Stomach smooth muscle (tissue), 2 donors: ENCODE results near the gene CLECL1.
"Not testable (repeated sequence)": the region's sequence is repeated elsewhere in the genome, so short reads cannot be mapped to it uniquely, and the experiment has no call there.

Experiments
- H3K27ac ChIP-seq: one replicate; pipeline ENCODE4 v1.7.0; 2013; ENCODE audit warnings: mild to moderate bottlenecking, low read length, inconsistent platforms
- H3K27me3 ChIP-seq, 2 donors: one replicate each; pipeline ENCODE4 v1.7.0; 2013; ENCODE audit warnings: low read length in 2 of 2; ENCODE audit not compliant: insufficient read depth in 2 of 2, control insufficient read depth in 1 of 2
- H3K36me3 ChIP-seq, 2 donors: one replicate each; pipeline ENCODE4 v1.7.0; 2013; ENCODE audit warnings: low read length in 2 of 2; ENCODE audit not compliant: control insufficient read depth in 2 of 2, insufficient read depth in 2 of 2
- H3K4me1 ChIP-seq: one replicate; pipeline ENCODE4 v1.7.0; 2013; ENCODE audit warnings: low read length; ENCODE audit not compliant: control insufficient read depth, insufficient read depth
- H3K4me3 ChIP-seq, 2 donors: one replicate each; pipeline ENCODE4 v1.7.0; 2013; ENCODE audit warnings: low read length in 2 of 2
- H3K9ac ChIP-seq, 2 donors: one replicate each; pipeline ENCODE4 v1.7.0; 2013; ENCODE audit warnings: low read length in 2 of 2, mild to moderate bottlenecking in 1 of 2
- H3K9me3 ChIP-seq, 2 donors: one replicate each; pipeline ENCODE4 v1.7.0; 2013; ENCODE audit warnings: low read length in 2 of 2; ENCODE audit not compliant: control insufficient read depth in 2 of 2
- donor health status: healthy.
- donor health status: Pancreatic carcinoma.

The CLECL1 gene

DNA sequence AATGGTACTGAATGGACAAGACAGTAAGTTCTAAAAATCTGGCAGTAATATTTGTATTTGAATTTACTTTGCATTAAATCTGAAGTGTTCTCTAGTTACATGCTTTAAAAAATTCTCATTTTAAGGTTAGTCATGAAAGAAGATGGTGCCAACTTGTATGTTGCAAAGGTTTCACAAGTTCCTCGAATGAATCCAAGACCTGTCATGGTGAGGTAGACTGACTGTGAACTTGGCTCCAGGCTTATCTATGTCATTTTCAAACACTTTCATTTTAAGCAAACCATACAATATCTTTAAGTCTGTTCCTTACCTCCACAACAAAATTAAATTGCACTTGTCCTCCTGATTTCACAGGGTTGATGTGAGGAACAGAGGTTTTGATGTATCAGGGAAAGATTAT is 40.0 kb downstream of the CLECL1 start:
- Histone ChIP-seq H3K9me3 (no peaks in the 10 kb centered on the region), H3K4me3 (no peak overlapping the region), H3K27ac (no peak overlapping the region), H3K4me1 (no peaks in the 10 kb centered on the region), H3K9ac (no peak overlapping the region), H3K27me3 (no peaks in the 10 kb centered on the region), H3K36me3 (peaks cover 8 to 14% of the 10 kb centered on the region in 2 donors)

DNA sequence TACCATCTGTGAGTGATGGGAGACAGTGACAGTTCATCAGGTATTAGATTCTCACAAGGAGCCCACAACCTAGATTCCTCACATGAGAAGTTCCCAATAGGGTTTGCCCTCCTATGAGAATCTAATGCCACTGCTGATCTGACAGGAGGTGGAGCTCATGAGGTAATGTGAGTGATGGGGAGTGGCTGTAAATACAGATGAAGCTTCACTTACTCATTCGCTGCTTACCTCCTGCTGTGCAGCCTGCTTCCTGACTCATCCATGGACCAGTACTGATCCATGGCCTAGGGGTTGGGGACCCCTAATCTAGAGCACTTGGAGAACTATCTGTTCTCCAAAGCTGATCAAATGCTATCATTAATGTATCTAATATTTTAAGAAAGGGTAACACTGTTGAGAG is 45.7 kb downstream of the CLECL1 start:
- no peaks in the 10 kb centered on the region for H3K4me1 ChIP-seq

DNA sequence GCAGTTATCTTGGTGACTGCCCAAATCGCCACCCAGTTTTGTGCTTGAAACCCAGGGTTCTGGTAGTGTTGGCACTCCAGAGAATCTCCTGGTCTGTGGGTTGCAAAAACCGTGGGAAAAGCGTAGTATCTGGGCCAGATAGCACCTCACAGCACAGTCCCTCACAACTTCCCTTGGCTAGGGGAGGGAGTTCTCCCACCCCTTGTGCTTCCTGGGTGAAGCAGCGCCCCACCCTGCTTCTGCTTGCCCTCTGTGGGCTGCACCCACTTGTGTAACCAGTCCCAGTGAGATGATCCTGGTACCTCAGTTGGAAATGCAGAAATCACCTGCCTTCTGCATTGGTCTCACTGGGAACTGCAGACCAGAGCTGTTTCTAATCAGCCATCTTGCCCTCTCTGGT is 47.0 kb downstream of the CLECL1 start:
- peaks cover 0 to 8% of the 10 kb centered on the region in 2 donors for H3K36me3 ChIP-seq
- H3K9ac ChIP-seq = no peak overlapping the region
- H3K27me3 ChIP-seq = no peaks in the 10 kb centered on the region
- no peaks in the 10 kb centered on the region for H3K4me1 ChIP-seq
- H3K9me3 ChIP-seq = peaks cover 0 to 6% of the 10 kb centered on the region in 2 donors
- H3K4me3 ChIP-seq = no peak overlapping the region
- H3K27ac ChIP-seq = no peak overlapping the region

More for the DNA sequence above, 45.7 kb downstream of the CLECL1 start:
- Histone ChIP-seq H3K9ac (no peak overlapping the region), H3K27me3 (no peaks in the 10 kb centered on the region), H3K36me3 (peaks cover 0 to 7% of the 10 kb centered on the region in 2 donors), H3K4me3 (no peak overlapping the region), H3K27ac (no peak overlapping the region), H3K9me3 (peaks cover 0 to 6% of the 10 kb centered on the region in 2 donors)

DNA sequence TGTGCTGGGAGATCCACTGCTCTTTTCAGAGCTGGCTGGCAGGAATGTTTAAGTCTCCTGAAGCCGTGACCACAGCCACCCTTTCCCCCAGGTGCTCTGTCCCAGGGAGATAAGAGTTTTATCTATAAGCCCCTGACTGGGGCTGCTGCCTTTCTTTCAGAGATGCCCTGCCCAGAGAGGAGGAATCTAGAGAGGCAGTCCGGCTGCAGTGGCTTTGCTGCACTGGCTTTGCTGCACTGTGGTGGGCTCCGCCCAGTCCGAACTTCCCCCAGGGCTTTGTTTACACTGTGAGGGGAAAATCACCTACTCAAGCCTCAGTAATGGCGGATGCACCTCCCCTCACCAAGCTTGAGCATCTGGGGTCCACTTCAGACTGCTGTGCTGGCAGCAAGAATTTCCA is 47.5 kb downstream of the CLECL1 start:
- H3K27me3 ChIP-seq, H3K36me3 ChIP-seq, H3K9me3 ChIP-seq, H3K9ac ChIP-seq, H3K4me1 ChIP-seq, H3K4me3 ChIP-seq, H3K27ac ChIP-seq: not testable (repeated sequence)

DNA sequence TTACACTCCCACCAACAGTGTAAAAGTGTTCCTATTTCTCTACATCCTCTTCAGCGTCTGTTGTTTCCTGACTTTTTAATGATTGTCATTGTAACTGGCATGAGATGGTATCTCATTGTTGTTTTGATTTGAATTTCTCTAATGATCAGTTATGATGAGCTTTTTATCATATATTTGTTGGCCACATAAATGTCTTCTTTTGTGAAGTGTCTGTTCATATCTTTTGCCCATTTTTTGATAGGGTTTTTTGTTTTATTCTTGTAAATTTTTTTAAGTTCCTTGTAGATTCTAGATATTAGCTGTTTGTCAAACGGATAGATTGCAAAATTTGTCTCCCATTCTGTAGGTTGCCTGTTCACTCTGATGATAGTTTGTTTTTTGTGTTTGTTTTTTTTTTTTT is 49.9 kb downstream of the CLECL1 start:
- H3K9me3 ChIP-seq, H3K4me3 ChIP-seq, H3K27me3 ChIP-seq, H3K9ac ChIP-seq, H3K4me1 ChIP-seq, H3K36me3 ChIP-seq, H3K27ac ChIP-seq: not testable (repeated sequence)

DNA sequence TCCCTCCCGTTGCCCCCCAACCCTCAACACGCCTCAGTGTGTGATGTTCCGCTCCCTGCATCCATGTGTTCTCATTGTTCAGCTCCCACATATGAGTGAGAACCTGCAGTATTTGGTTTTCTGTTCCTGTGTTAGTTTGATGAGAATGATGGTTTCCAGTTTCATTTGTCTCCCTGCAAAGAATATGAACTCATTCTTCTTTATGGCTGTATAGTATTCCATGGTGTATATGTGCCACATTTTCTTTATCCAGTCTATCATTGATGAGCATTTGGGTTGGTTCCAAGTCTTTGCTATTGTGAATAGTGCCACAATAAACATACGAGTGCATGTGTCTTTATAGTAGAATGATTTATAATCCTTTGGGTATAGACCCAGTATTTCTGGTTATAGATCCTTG is 50.4 kb downstream of the CLECL1 start:
- not testable (repeated sequence) for H3K27ac ChIP-seq, H3K36me3 ChIP-seq, H3K27me3 ChIP-seq, H3K9ac ChIP-seq, H3K4me1 ChIP-seq, H3K9me3 ChIP-seq, H3K4me3 ChIP-seq

DNA sequence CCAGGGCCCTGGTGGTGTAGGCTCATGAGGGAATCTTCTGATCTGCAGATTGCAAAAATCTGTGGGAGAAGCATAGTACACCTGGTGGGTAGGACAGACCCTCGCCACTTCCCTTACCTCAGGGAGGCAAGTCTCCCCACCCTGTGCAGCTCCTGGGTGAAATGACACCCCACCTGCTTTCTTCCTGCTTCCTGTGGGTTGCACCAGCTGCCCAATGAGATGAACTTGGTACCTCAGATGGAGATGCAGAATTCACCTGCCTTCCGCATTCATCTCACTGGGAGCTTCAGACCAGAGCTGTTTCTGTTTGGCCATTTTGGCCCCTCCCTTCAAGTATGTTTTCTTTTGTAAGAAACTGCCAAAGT is 58.7 kb downstream of the CLECL1 start:
- Histone ChIP-seq H3K9ac (no peak overlapping the region), H3K9me3 (no peaks in the 10 kb centered on the region), H3K27me3 (no peaks in the 10 kb centered on the region), H3K4me1 (no peaks in the 10 kb centered on the region), H3K27ac (no peak overlapping the region), H3K4me3 (no peak overlapping the region), H3K36me3 (no peaks in the 10 kb centered on the region)

DNA sequence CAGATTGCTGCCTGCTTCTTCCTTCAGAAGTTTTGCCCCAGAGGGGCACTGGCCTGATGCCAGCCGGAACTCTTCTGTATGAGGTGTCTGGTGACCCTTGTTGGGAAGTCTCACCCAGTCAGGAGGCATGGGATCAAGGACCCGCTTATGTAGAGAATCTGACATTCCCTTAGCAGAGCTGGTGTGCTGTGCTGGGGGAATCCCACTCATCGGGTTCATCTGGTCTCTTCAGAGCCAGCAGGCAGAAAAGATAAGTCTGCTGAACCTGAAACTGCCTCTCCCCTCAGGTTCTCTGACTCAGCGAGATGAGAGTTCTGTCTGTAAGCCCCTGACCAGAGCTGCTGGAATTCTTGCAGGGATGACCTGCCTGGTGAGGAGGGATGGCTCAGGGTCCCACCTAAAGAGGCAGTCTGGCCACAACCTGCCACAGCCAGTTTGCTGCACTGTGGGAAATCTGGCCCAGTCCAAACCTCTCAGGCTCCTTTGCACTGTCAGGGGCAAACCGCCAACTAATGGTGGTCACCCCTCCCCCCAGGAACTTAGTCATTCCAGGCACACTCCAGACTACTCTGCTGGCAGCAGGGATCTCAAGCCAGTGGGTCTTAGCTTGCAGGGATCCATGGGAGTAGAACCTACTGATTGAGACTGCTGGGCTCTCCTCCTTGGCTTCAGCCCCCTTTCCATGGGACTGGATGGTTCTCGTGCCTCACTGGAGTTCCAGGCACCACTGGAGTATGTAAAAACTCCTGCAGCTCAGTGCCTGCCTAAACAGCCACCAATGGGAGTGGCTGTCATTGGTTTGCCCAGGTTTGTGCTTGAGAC is 59.3 kb downstream of the CLECL1 start:
- Histone ChIP-seq H3K27me3 (no peaks in the 10 kb centered on the region), H3K4me3 (no peak overlapping the region), H3K4me1 (no peaks in the 10 kb centered on the region), H3K36me3 (no peaks in the 10 kb centered on the region), H3K9ac (no peak overlapping the region), H3K27ac (no peak overlapping the region), H3K9me3 (no peaks in the 10 kb centered on the region)
